Measurements from ENCODE around the gene PAX7. TPM values are rescaled to one million over a fixed set of nuclear protein-coding genes. Genes with fewer than 3 reads are reported as not detected.

Gene PAX7
- total RNA-seq, 1 experiment from 2014 or later: not detected

DNA sequence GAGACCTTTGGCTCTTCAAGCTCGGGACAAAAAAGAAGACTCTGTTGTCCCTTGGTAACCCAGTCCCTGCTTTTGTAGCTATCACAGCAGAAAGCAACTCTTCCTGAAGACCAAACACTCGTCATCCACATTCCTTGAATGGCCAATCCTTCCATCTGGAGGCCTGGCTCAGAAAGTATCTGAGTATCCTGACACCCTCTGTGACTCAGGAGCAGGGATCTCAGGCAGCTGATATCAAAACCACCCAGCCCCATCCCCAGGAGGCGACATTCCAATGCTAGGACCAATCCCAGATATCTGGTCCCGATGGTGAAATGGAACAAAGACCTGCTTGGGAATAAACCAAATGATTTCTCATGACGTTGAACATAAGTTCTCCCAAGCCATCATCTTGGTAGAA, 116.3 kb downstream of the PAX7 start:
- H3K4me1 Mint-ChIP-seq (ENCODE audit: insufficient read depth, unreplicated experiment): no peaks in the 10 kb centered on the region
- no peaks in the 10 kb centered on the region for H3K36me3 Mint-ChIP-seq (ENCODE audit: insufficient read depth, unreplicated experiment)
- no peak overlapping the region for H3K27ac Mint-ChIP-seq (ENCODE audit: low read depth, unreplicated experiment)
- POLR2A ChIA-PET: no interaction called here
- BruUV-seq (replicated peaks): no TSS peak
- intact Hi-C loops (cut with micrococcal nuclease): no loop called here
- TF ChIP-seq, protein P1, sequence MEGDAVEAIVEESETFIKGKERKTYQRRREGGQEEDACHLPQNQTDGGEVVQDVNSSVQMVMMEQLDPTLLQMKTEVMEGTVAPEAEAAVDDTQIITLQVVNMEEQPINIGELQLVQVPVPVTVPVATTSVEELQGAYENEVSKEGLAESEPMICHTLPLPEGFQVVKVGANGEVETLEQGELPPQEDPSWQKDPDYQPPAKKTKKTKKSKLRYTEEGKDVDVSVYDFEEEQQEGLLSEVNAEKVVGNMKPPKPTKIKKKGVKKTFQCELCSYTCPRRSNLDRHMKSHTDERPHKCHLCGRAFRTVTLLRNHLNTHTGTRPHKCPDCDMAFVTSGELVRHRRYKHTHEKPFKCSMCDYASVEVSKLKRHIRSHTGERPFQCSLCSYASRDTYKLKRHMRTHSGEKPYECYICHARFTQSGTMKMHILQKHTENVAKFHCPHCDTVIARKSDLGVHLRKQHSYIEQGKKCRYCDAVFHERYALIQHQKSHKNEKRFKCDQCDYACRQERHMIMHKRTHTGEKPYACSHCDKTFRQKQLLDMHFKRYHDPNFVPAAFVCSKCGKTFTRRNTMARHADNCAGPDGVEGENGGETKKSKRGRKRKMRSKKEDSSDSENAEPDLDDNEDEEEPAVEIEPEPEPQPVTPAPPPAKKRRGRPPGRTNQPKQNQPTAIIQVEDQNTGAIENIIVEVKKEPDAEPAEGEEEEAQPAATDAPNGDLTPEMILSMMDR (IDR thresholded peaks at IDR 0.05; ENCODE audit: unreplicated experiment): no peak
- no peak overlapping the region for H3K4me3 Mint-ChIP-seq (ENCODE audit: unreplicated experiment)
- no peak for DNase-seq (ENCODE audit: unreplicated experiment)
- peaks cover 20% of the 10 kb centered on the region for H3K9me3 Mint-ChIP-seq (ENCODE audit: unreplicated experiment)
- CTCF ChIA-PET: no interaction called here
- H3K27me3 Mint-ChIP-seq (ENCODE audit: insufficient read depth, unreplicated experiment): peaks cover 29% of the 10 kb centered on the region

DNA sequence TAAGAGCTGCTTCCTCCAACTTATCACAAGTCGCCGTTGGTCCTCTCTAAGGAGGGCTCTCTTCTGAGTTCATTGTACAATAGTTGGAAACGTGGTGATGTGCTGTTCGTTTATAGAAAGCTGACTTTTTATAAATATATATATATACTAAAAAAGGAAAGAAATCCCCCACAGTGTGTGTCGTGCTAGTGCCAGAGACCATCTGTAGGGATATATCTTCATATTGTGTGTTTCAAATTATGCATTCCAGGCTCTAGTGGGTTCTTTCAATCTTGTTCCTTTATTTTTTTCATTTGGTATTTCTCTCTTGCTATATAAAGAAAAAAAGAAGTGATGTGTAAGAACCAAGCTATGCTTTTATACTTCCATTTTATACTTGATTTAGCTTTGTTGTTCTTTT, 117.0 kb downstream of the PAX7 start:
- DNase-seq (ENCODE audit: unreplicated experiment): no peak
- H3K4me1 Mint-ChIP-seq (ENCODE audit: insufficient read depth, unreplicated experiment): no peaks in the 10 kb centered on the region
- intact Hi-C loops (cut with micrococcal nuclease): no loop called here
- no peak overlapping the region for H3K4me3 Mint-ChIP-seq (ENCODE audit: unreplicated experiment)
- peaks cover 20% of the 10 kb centered on the region for H3K9me3 Mint-ChIP-seq (ENCODE audit: unreplicated experiment)
- ChIA-PET POLR2A (no interaction called here), CTCF (no interaction called here)
- no peaks in the 10 kb centered on the region for H3K36me3 Mint-ChIP-seq (ENCODE audit: insufficient read depth, unreplicated experiment)
- no TSS peak for BruUV-seq (replicated peaks)
- H3K27me3 Mint-ChIP-seq (ENCODE audit: insufficient read depth, unreplicated experiment): peaks cover 29% of the 10 kb centered on the region
- H3K27ac Mint-ChIP-seq (ENCODE audit: low read depth, unreplicated experiment): no peak overlapping the region
- TF ChIP-seq, protein P1 (IDR thresholded peaks at IDR 0.05; ENCODE audit: unreplicated experiment): no peak

DNA sequence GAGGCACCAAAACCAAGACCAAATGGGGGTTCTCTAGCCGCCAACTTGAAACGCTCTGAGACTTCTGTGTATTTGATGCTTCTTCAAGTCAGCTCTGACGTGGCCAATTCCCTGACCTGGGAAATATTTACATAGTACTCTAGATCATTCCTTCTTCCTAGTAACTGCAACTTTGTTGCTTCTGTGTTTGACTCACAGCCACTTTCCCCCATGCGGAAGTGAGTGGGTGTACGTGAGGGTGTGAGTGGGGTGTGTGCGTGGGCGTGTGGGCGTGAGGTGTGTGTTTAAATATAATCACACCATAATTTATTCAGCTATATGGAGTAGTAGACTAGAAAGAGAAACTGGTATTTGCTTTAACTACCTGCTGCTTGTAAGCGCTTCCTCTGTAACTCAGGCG, 117.8 kb downstream of the PAX7 start:
- H3K27ac Mint-ChIP-seq (ENCODE audit: low read depth, unreplicated experiment): no peak overlapping the region
- H3K27me3 Mint-ChIP-seq (ENCODE audit: insufficient read depth, unreplicated experiment): peaks cover 29% of the 10 kb centered on the region
- peaks cover 20% of the 10 kb centered on the region for H3K9me3 Mint-ChIP-seq (ENCODE audit: unreplicated experiment)
- H3K4me1 Mint-ChIP-seq (ENCODE audit: insufficient read depth, unreplicated experiment): no peaks in the 10 kb centered on the region
- ChIA-PET POLR2A (no interaction called here), CTCF (no interaction called here)
- intact Hi-C loops (cut with micrococcal nuclease): no loop called here
- H3K36me3 Mint-ChIP-seq (ENCODE audit: insufficient read depth, unreplicated experiment): no peaks in the 10 kb centered on the region
- no peak overlapping the region for H3K4me3 Mint-ChIP-seq (ENCODE audit: unreplicated experiment)
- DNase-seq (ENCODE audit: unreplicated experiment): no peak
- TF ChIP-seq, protein P1 (IDR thresholded peaks at IDR 0.05; ENCODE audit: unreplicated experiment): no peak
- no TSS peak for BruUV-seq (replicated peaks)

DNA sequence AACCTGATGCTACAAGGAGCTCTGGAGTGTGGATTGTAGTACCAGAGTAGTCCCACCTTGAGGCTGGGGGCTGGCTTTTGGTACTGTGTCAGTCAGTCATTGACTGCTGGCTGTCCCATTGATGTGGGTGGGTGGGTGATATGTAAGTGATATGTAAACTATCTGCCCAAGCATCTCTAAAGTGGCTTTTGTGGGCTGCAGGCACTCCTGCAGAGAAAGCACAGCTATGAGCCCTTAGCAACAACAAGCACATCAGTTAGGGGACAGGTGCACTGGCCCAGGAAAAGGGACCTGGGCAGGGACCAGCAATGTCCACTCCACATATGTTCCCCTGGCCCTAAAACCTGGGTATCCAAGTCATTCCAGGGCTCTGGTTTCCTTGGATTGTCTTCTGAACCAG, 118.9 kb downstream of the PAX7 start:
- DNase-seq (ENCODE audit: unreplicated experiment): no peak
- POLR2A ChIA-PET: no interaction called here
- TF ChIP-seq, protein P1 (IDR thresholded peaks at IDR 0.05; ENCODE audit: unreplicated experiment): no peak
- no TSS peak for BruUV-seq (replicated peaks)
- Mint-ChIP-seq H3K9me3 (ENCODE audit: unreplicated experiment) (peaks cover 12% of the 10 kb centered on the region), H3K4me3 (ENCODE audit: unreplicated experiment) (no peak overlapping the region), H3K4me1 (ENCODE audit: insufficient read depth, unreplicated experiment) (no peaks in the 10 kb centered on the region), H3K27me3 (ENCODE audit: insufficient read depth, unreplicated experiment) (peaks cover 20% of the 10 kb centered on the region), H3K27ac (ENCODE audit: low read depth, unreplicated experiment) (no peak overlapping the region), H3K36me3 (ENCODE audit: insufficient read depth, unreplicated experiment) (no peaks in the 10 kb centered on the region)
- intact Hi-C loops (cut with micrococcal nuclease): no loop called here
- CTCF ChIA-PET: no interaction called here

All from MCF 10A (cell line).